ENCODE data around the gene PCTP.

GRCh38 chr17:55748841-55749240 is 2.0 kb upstream of the PCTP start:
- TF ChIP-seq EP300 (IDR thresholded peaks at IDR 0.05; ENCODE audit: borderline replicate concordance) (no peak), TEAD4 (IDR thresholded peaks at IDR 0.05) (no peak), YY1 (IDR thresholded peaks at IDR 0.05; ENCODE audit: low read depth) (no peak), RAD21 (IDR thresholded peaks at IDR 0.05; ENCODE audit: low read depth) (no peak), FOXM1 (IDR thresholded peaks at IDR 0.05; ENCODE audit: borderline replicate concordance, low read depth) (no peak), TAF1 (IDR thresholded peaks at IDR 0.05; ENCODE audit: low read depth) (no peak), EGR1 (IDR thresholded peaks at IDR 0.05) (no peak)
- TF ChIP-seq, protein P1, sequence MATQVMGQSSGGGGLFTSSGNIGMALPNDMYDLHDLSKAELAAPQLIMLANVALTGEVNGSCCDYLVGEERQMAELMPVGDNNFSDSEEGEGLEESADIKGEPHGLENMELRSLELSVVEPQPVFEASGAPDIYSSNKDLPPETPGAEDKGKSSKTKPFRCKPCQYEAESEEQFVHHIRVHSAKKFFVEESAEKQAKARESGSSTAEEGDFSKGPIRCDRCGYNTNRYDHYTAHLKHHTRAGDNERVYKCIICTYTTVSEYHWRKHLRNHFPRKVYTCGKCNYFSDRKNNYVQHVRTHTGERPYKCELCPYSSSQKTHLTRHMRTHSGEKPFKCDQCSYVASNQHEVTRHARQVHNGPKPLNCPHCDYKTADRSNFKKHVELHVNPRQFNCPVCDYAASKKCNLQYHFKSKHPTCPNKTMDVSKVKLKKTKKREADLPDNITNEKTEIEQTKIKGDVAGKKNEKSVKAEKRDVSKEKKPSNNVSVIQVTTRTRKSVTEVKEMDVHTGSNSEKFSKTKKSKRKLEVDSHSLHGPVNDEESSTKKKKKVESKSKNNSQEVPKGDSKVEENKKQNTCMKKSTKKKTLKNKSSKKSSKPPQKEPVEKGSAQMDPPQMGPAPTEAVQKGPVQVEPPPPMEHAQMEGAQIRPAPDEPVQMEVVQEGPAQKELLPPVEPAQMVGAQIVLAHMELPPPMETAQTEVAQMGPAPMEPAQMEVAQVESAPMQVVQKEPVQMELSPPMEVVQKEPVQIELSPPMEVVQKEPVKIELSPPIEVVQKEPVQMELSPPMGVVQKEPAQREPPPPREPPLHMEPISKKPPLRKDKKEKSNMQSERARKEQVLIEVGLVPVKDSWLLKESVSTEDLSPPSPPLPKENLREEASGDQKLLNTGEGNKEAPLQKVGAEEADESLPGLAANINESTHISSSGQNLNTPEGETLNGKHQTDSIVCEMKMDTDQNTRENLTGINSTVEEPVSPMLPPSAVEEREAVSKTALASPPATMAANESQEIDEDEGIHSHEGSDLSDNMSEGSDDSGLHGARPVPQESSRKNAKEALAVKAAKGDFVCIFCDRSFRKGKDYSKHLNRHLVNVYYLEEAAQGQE (IDR thresholded peaks at IDR 0.05; ENCODE audit: low read depth): no peak
- TF ChIP-seq, protein P2, sequence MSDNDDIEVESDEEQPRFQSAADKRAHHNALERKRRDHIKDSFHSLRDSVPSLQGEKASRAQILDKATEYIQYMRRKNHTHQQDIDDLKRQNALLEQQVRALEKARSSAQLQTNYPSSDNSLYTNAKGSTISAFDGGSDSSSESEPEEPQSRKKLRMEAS (IDR thresholded peaks at IDR 0.05): no peak
